ENCODE data around the gene MTHFD1. TPM values are rescaled to one million over a fixed set of nuclear protein-coding genes. Genes with fewer than 3 reads are reported as not detected.
"Not testable (repeated sequence)": the region's sequence is repeated elsewhere in the genome, so short reads cannot be mapped to it uniquely, and the experiment has no call there.

MTHFD1 gene
- total and polyA plus RNA-seq, 8 donors: 16.4 to 53.9 (median 35.5) TPM

GRCh38 chr14:64349741-64350490, 38.2 kb upstream of the MTHFD1 start:
- TF ChIP-seq CTCF (IDR thresholded peaks at IDR 0.05): no peak
- 71 to 84% methylated on average over 6 of the region's 6 CpGs for WGBS, 2 donors
- H3K4me3 ChIP-seq: no peak overlapping the region
- no peak for FAIRE-seq
- no peaks in the 10 kb centered on the region for H3K36me3 ChIP-seq
- no peak overlapping the region for H3K27ac ChIP-seq
- no peak for DNase-seq
- no peaks in the 10 kb centered on the region for H3K4me1 ChIP-seq
- intact Hi-C loops (cut with DNase I): no loop called here
- no peaks in the 10 kb centered on the region for H3K9me3 ChIP-seq
- no peak for ATAC-seq
- H3K27me3 ChIP-seq: no peaks in the 10 kb centered on the region

GRCh38 chr14:64363265-64363846, 24.8 kb upstream of the MTHFD1 start:
- Histone ChIP-seq H3K36me3 (no peaks in the 10 kb centered on the region), H3K4me3 (no peak overlapping the region), H3K9me3 (no peaks in the 10 kb centered on the region), H3K4me1 (no peaks in the 10 kb centered on the region), H3K27ac (no peak overlapping the region), H3K27me3 (no peaks in the 10 kb centered on the region)
- no peak for ATAC-seq
- no peak for TF ChIP-seq CTCF (IDR thresholded peaks at IDR 0.05)
- DNase-seq: no peak
- 67 to 69% methylated on average over 3 of the region's 3 CpGs for whole genome bisulfite sequencing, 2 donors
- no peak for FAIRE-seq
- intact Hi-C loops (cut with DNase I): no loop called here

- Histone ChIP-seq H3K9me3 (no peaks in the 10 kb centered on the region), H3K27ac (no peak overlapping the region), H3K36me3 (no peaks in the 10 kb centered on the region), H3K4me3 (no peak overlapping the region), H3K4me1 (no peaks in the 10 kb centered on the region), H3K27me3 (no peaks in the 10 kb centered on the region)
- no peak for TF ChIP-seq CTCF (IDR thresholded peaks at IDR 0.05)
- 87 to 92% methylated on average over 3 of the region's 3 CpGs for WGBS, 2 donors
- intact Hi-C loops (cut with DNase I): no loop called here
- ATAC-seq (no peak), FAIRE-seq (no peak), DNase-seq (no peak)
Measured at GRCh38 chr14:64364907-64365306, 23.2 kb upstream of the MTHFD1 start.

- H3K4me3 ChIP-seq; FAIRE-seq; H3K36me3 ChIP-seq; H3K27me3 ChIP-seq; intact Hi-C loops (cut with DNase I); H3K27ac ChIP-seq; H3K9me3 ChIP-seq; DNase-seq; H3K4me1 ChIP-seq; ATAC-seq: not testable (repeated sequence)
- WGBS, 2 donors: 91 to 97% methylated on average over 9 of the region's 9 CpGs
Measured at GRCh38 chr14:64365358-64365889, 22.7 kb upstream of the MTHFD1 start.

GRCh38 chr14:64369201-64369600, 19.0 kb upstream of the MTHFD1 start:
- WGBS, 2 donors: 94 to 100% methylated on average over 2 of the region's 2 CpGs
- ATAC-seq (no peak), DNase-seq (no peak), FAIRE-seq (no peak)
- Histone ChIP-seq H3K27ac (no peak overlapping the region), H3K4me1 (no peaks in the 10 kb centered on the region), H3K36me3 (no peaks in the 10 kb centered on the region), H3K27me3 (no peaks in the 10 kb centered on the region), H3K9me3 (no peaks in the 10 kb centered on the region), H3K4me3 (no peak overlapping the region)
- intact Hi-C loops (cut with DNase I): no loop called here
- TF ChIP-seq CTCF (IDR thresholded peaks at IDR 0.05): no peak
